Sigmoid colon (tissue), 4 donors: Measurements from ENCODE around the gene BOLA2B.

Experiments
- CTCF ChIP-seq, 4 experiments: fragments of 450-650 bp in 3 of 4; fragments of 200-600 bp in 1 of 4; IDR thresholded peaks; one replicate each; pipeline ENCODE4 v1.5.1; 2016 to 2019; ENCODE audit warnings: antibody characterized with exemption in 4 of 4, mild to moderate bottlenecking in 3 of 4, moderate library complexity in 2 of 4
- POLR2A ChIP-seq, 2 donors: fragments of 450-650 bp; IDR thresholded peaks; one replicate each; pipeline ENCODE4 v1.6.1; 2016; ENCODE audit warnings: antibody characterized with exemption in 2 of 2, mild to moderate bottlenecking in 2 of 2, moderate library complexity in 2 of 2
- POLR2AphosphoS5 ChIP-seq, 4 donors: sonication (generic); formaldehyde crosslinking; IDR thresholded peaks; one replicate each; pipeline ENCODE4 v1.6.1; 2017; ENCODE audit warnings: antibody characterized with exemption in 4 of 4

GRCh38 chr16:30179931-30180330 is 13.5 kb downstream of the BOLA2B start:
- no peak for TF ChIP-seq CTCF (IDR thresholded peaks at IDR 0.05)
- TF ChIP-seq POLR2AphosphoS5 (IDR thresholded peaks at IDR 0.05): no peak
- no peak for TF ChIP-seq POLR2A (IDR thresholded peaks at IDR 0.05)
